Smooth muscle cell of bladder (primary cell): ENCODE data around the gene SH3BP5. TPM values are rescaled to one million over a fixed set of nuclear protein-coding genes. Genes with fewer than 3 reads are reported as not detected.

ENCODE experiments used
- total RNA-seq: library from RNA; depleted of rRNA; stranded (reverse); fragments of >200 nt; gene quantifications from 2 replicates; pipeline ENCODE4 v1.2.3, GENCODE V29; 2014

The SH3BP5 gene
- total RNA-seq, result 26.0 and 33.4 TPM in 2 replicates

GRCh38 chr3:15332405-15333098 is at the start of gene SH3BP5:
Gene SH3BP5, minus strand, starts transcription at chr3:15332586. Its CDS starts 178 bp downstream, at chr3:15332408.

GRCh38 chr3:15205934-15206661 is 126.3 kb downstream of the SH3BP5 start, which contains the start of gene CAPN7:
Gene CAPN7, plus strand, starts transcription at chr3:15206246. Its CDS starts 250 bp downstream, at chr3:15206496.

Other genes with a start within 250 kb of the SH3BP5 start
- 19.3 and 22.0 TPM in 2 replicates for gene RBSN, start 233.4 kb downstream of the SH3BP5 start, total RNA-seq
- gene CAPN7, start 126.3 kb downstream of the SH3BP5 start, total RNA-seq, result 24.5 and 33.4 TPM in 2 replicates
- gene METTL6, start 95.0 kb upstream of the SH3BP5 start, total RNA-seq, result 27.0 and 30.9 TPM in 2 replicates
- 16.6 and 20.1 TPM in 2 replicates for gene EAF1, start 95.0 kb upstream of the SH3BP5 start, total RNA-seq
- 0.28 and 0.46 TPM in 2 replicates for gene COLQ, start 189.1 kb upstream of the SH3BP5 start, total RNA-seq